HepG2 (cell line): ENCODE results near the gene ARL16. TPM values are rescaled to one million over a fixed set of nuclear protein-coding genes. Genes with fewer than 3 reads are reported as not detected.

Experiments
- ATAC-seq: fragments of 200-7000 bp; cut with Tn5 transposase; 3 replicates; pipeline ENCODE4 v1.9.1; 2020; ENCODE audit warnings: mild to moderate bottlenecking, moderate library complexity
- BruUV-seq: library from RNA; stranded (reverse); fragments of 400-500 nt; replicated peaks from 2 replicates; lab custom pipeline; 2021; lab: Mats Ljungman, UMichigan
- CTCF ChIA-PET: fragments of 300-600 bp; formaldehyde crosslinking; extraction: SDS; loops from one replicate; lab custom pipeline; 2021; ENCODE audit warnings: low total read pairs, inconsistent platforms, low intra/inter-chr PET ratio; lab: Yijun Ruan, JAX
- POLR2A ChIA-PET: fragments of 350-600 bp; sonication (Branson Sonifier 250); formaldehyde crosslinking; loops from one replicate; lab custom pipeline; 2020; ENCODE audit warnings: antibody characterized with exemption, inconsistent platforms; lab: Yijun Ruan, JAX
- DNase-seq: peaks from one replicate; pipeline ENCODE4 v3.0.0-alpha.2; 2015; ENCODE audit warnings: low spot score
- FAIRE-seq: peaks from 3 replicates; lab custom pipeline; 2011; peaks lifted over from hg19 to GRCh38; lab: Jason Lieb, UNC
- H2AFZ ChIP-seq: one replicate; pipeline ENCODE4 v1.6.1; 2011; ENCODE audit warnings: low read length, inconsistent platforms
- H3K27ac ChIP-seq: fragments of 300-600 bp; 3 replicates; pipeline ENCODE4 v1.8.0; 2011; ENCODE audit warnings: mixed run types, mild to moderate bottlenecking, mixed read lengths, low read length, inconsistent platforms; ENCODE audit not compliant: insufficient read depth; ENCODE audit errors: extremely low read length
- H3K27me3 ChIP-seq, 2 experiments: fragments of 200-600 bp in 1 of 2; 2 replicates in 1 of 2; 3 replicates in 1 of 2; pipeline versions ENCODE4 v1.6.0 to v1.8.0; 2011; ENCODE audit warnings: low read length in 2 of 2, mild to moderate bottlenecking in 2 of 2, moderate library complexity in 2 of 2, inconsistent platforms in 1 of 2; ENCODE audit not compliant: insufficient read depth in 2 of 2, control insufficient read depth in 1 of 2
- H3K36me3 ChIP-seq, 2 experiments: fragments of 200-600 bp in 1 of 2; replicated peaks in 1 of 2; 2 replicates in 1 of 2; 3 replicates in 1 of 2; pipeline versions ENCODE4 v1.5.1 to v1.8.0; 2011; ENCODE audit warnings: low read length in 2 of 2, inconsistent platforms in 1 of 2; ENCODE audit not compliant: insufficient read depth in 2 of 2, control insufficient read depth in 1 of 2
- H3K4me1 ChIP-seq: 2 replicates; pipeline ENCODE4 v1.5.1; 2012; ENCODE audit warnings: low read length, inconsistent platforms; ENCODE audit not compliant: insufficient read depth
- H3K4me2 ChIP-seq: 2 replicates; pipeline ENCODE4 v1.6.0; 2011; ENCODE audit warnings: low read depth, low read length, inconsistent platforms
- H3K4me3 ChIP-seq, 3 experiments: fragments of 200-600 bp in 1 of 3; sonication (generic), shearing (Covaris generic) in 1 of 3; replicated peaks in 1 of 3; 2 replicates each; pipeline ENCODE4 v1.5.1; 2011 to 2016; ENCODE audit warnings: low read length in 3 of 3, inconsistent platforms in 2 of 3, low read depth in 2 of 3, mild to moderate bottlenecking in 2 of 3, control low read depth in 1 of 3, mixed read lengths in 1 of 3; ENCODE audit not compliant: insufficient read depth in 1 of 3
- H3K79me2 ChIP-seq: one replicate; pipeline ENCODE4 v1.6.1; 2011; ENCODE audit warnings: low read length, inconsistent platforms; ENCODE audit not compliant: insufficient read depth
- H3K9ac ChIP-seq: 2 replicates; pipeline ENCODE4 v1.6.0; 2011; ENCODE audit warnings: mild to moderate bottlenecking, low read depth, low read length, inconsistent platforms; ENCODE audit not compliant: insufficient read depth
- H3K9me3 ChIP-seq: 2 replicates; pipeline ENCODE4 v1.5.1; 2012; ENCODE audit warnings: mild to moderate bottlenecking, low read length
- H4K20me1 ChIP-seq: 2 replicates; pipeline ENCODE4 v1.6.0; 2011; ENCODE audit warnings: inconsistent platforms, mild to moderate bottlenecking, low read length, moderate library complexity; ENCODE audit not compliant: insufficient read depth
- EHMT2 ChIP-seq: fragments of 200-600 bp; sonication (generic); IDR thresholded peaks from 2 replicates; pipeline ENCODE4 v1.7.0; 2017; ENCODE audit warnings: antibody characterized with exemption, low read depth, low read length, borderline replicate concordance
- IRF2 ChIP-seq: IDR thresholded peaks from 2 replicates; pipeline ENCODE4 v1.6.1; 2018; ENCODE audit warnings: missing genetic modification reagents, missing compliant biosample characterization
- NFKBIZ ChIP-seq: IDR thresholded peaks from 2 replicates; pipeline ENCODE4 v1.6.1; 2018; ENCODE audit warnings: missing genetic modification reagents, missing compliant biosample characterization
- ONECUT2 ChIP-seq: sonication (generic); formaldehyde crosslinking; IDR thresholded peaks from 2 replicates; pipeline ENCODE4 v1.4.0; 2020; ENCODE audit warnings: missing genetic modification reagents
- RBAK ChIP-seq: sonication (generic); formaldehyde crosslinking; IDR thresholded peaks from 2 replicates; pipeline ENCODE4 v1.5.1; 2020; ENCODE audit warnings: mild to moderate bottlenecking, missing genetic modification reagents
- RBM22 ChIP-seq: fragments of 200-400 bp; formaldehyde crosslinking; optimal IDR thresholded peaks from 2 replicates; pipeline ENCODE3; 2017; ENCODE audit warnings: mild to moderate bottlenecking, low read length, moderate library complexity
- SAP130 ChIP-seq: IDR thresholded peaks from 2 replicates; pipeline ENCODE4 v1.6.1; 2016; ENCODE audit warnings: low read depth
- USF2 ChIP-seq, 2 experiments: sonication (generic) in 1 of 2; formaldehyde crosslinking in 1 of 2; IDR thresholded peaks; 2 replicates each; pipeline versions ENCODE4 v1.5.1 to v1.6.1; 2011 to 2020; ENCODE audit warnings: borderline replicate concordance in 1 of 2, low read depth in 1 of 2, low read length in 1 of 2, mild to moderate bottlenecking in 1 of 2, missing genetic modification reagents in 1 of 2, moderate library complexity in 1 of 2
- ZBTB25 ChIP-seq: IDR thresholded peaks from 2 replicates; pipeline ENCODE4 v1.6.1; 2018; ENCODE audit warnings: missing genetic modification reagents
- ZBTB46 ChIP-seq: sonication (generic); formaldehyde crosslinking; IDR thresholded peaks from 2 replicates; pipeline ENCODE4 v1.4.0; 2020; ENCODE audit warnings: mild to moderate bottlenecking, missing genetic modification reagents, borderline replicate concordance
- ZNF101 ChIP-seq: sonication (generic); formaldehyde crosslinking; IDR thresholded peaks from 2 replicates; pipeline ENCODE4 v1.4.0; 2020; ENCODE audit warnings: mild to moderate bottlenecking, low read depth, missing genetic modification reagents, borderline replicate concordance
- ZNF275 ChIP-seq: sonication (generic); formaldehyde crosslinking; IDR thresholded peaks from 2 replicates; pipeline ENCODE4 v1.8.0; 2022; ENCODE audit warnings: missing genetic modification reagents, mild to moderate bottlenecking, inconsistent platforms, borderline replicate concordance
- ZNF460 ChIP-seq: sonication (generic); formaldehyde crosslinking; IDR thresholded peaks from 2 replicates; pipeline ENCODE4 v1.5.1; 2020; ENCODE audit warnings: missing genetic modification reagents, mild to moderate bottlenecking, borderline replicate concordance
- ZNF563 ChIP-seq: sonication (generic); formaldehyde crosslinking; IDR thresholded peaks from 2 replicates; pipeline ENCODE4 v1.8.0; 2022; ENCODE audit warnings: mild to moderate bottlenecking, moderate library complexity, missing genetic modification reagents
- ZNF619 ChIP-seq: sonication (generic); formaldehyde crosslinking; IDR thresholded peaks from 2 replicates; pipeline ENCODE4 v1.4.0; 2020; ENCODE audit warnings: mild to moderate bottlenecking, missing genetic modification reagents
- ZSCAN30 ChIP-seq: sonication (generic); formaldehyde crosslinking; IDR thresholded peaks from 2 replicates; pipeline ENCODE4 v1.5.0; 2020; ENCODE audit warnings: mild to moderate bottlenecking, missing genetic modification reagents
- ZSCAN31 ChIP-seq: sonication (generic); formaldehyde crosslinking; IDR thresholded peaks from 2 replicates; pipeline ENCODE4 v1.5.0; 2020; ENCODE audit warnings: low read depth, mild to moderate bottlenecking, missing genetic modification reagents
- WGBS: methylation state at CpG from one replicate; pipeline ENCODE4 v1.1.6; 2017; ENCODE audit warnings: low lambda C conversion rate; 5-methylcytosine and 5-hydroxymethylcytosine counted together
- in situ Hi-C: cut with HindIII; loops from 2 replicates; pipeline ENCODE4 v1.10.0; 2017; ENCODE audit warnings: low pct_unique_long_range_greater_than_20kb; ENCODE audit not compliant: extremely low pct_ligation_motif_present
- intact Hi-C: fragments of 100-400 bp; cut with micrococcal nuclease; formaldehyde crosslinking; loops from one replicate; pipeline ENCODE4 v1.10.0; 2022; ENCODE audit not compliant: unreplicated experiment
- polyA plus RNA-seq, 8 experiments: library from polyadenylated mRNA; depleted of rRNA in 3 of 8; stranded (reverse) in 7 of 8; unstranded in 1 of 8; fragments of >200 nt; fragmentation: Illumina TruSeq in 4 of 8; extraction: Trizol in 4 of 8; gene quantifications; 2 replicates each; pipeline versions ENCODE4 v1.2.1 to v1.2.3, GENCODE V29; 2011 to 2016; ENCODE audit warnings: low read depth in 4 of 8, missing spikeins in 1 of 8, mixed read lengths in 1 of 8; ENCODE audit not compliant: insufficient read depth in 1 of 8
- total RNA-seq, 5 experiments: library from RNA; depleted of rRNA; stranded (reverse); fragments of >200 nt; fragmentation: Illumina TruSeq; extraction: Trizol; gene quantifications; 2 replicates each; pipeline ENCODE4 v1.2.3, GENCODE V29; 2016; ENCODE audit warnings: low read depth in 1 of 5

The ARL16 gene
- total and polyA plus RNA-seq, 2 of the 13 experiments (the other 11 are each of a cell fraction or from before 2014, with no cell fraction given), result 20.8 to 30.8 TPM

- Histone ChIP-seq H4K20me1 (peaks cover 13% of the 10 kb centered on the region; the same call in 1 of the 2 replicates), H3K79me2 (peaks cover 47% of the 10 kb centered on the region), H3K9me3 (no peaks in the 10 kb centered on the region), H3K9ac (peak overlapping the region; percentile 9; the same call in 1 of the 2 replicates), H3K36me3 (peaks cover 24 to 48% of the 10 kb centered on the region in 2 experiments), H3K4me3 (no peak overlapping the region), H3K4me1 (peaks cover 38% of the 10 kb centered on the region), H2AFZ (no peak overlapping the region), H3K4me2 (no peak overlapping the region), H3K27ac (peak overlapping the region; percentile 21), H3K27me3 (no peaks in the 10 kb centered on the region; a peak in 1 of 5 replicates)
- in situ Hi-C loops (no loop called here), intact Hi-C loops (no loop called here)
- FAIRE-seq (no peak), ATAC-seq (no peak), DNase-seq (no peak)
- BruUV-seq, result no TSS peak
- ChIA-PET POLR2A (interaction anchor here (1.0 to 4.9 kb wide), 3 partner anchors 7 to 285 kb away, joined by 3 to 143 read pairs (median 124); partner anchors contain the start of genes ARL16, HGS and SLC25A10), CTCF (no interaction called here)
- WGBS, result 96% methylated on average over 30 of the region's 30 CpGs
- no peak for TF ChIP-seq ZNF101 (CRISPR knock-in tag)
- no peak for TF ChIP-seq EHMT2
- TF ChIP-seq NFKBIZ, result no peak
- peak; percentile 92 for TF ChIP-seq RBM22
- TF ChIP-seq IRF2 (CRISPR knock-in tag), result no peak
- no peak for TF ChIP-seq ZNF460 (CRISPR knock-in tag)
- TF ChIP-seq ZSCAN30 (CRISPR knock-in tag), result no peak
- TF ChIP-seq ZNF275, result no peak
- no peak for TF ChIP-seq USF2 (IDR thresholded peaks at IDR 0.05; ENCODE audit: low read depth, low read length)
- no peak for TF ChIP-seq USF2 (CRISPR knock-in tag; IDR thresholded peaks at IDR 0.05; ENCODE audit: borderline replicate concordance)
- no peak for TF ChIP-seq ZNF563 (CRISPR knock-in tag)
- no peak for TF ChIP-seq ZBTB46 (CRISPR knock-in tag)
- 0 out of 2 replicates have a peak, but pooled peaks have one; percentile 23 for TF ChIP-seq RBAK (CRISPR knock-in tag)
- no peak for TF ChIP-seq ZNF619 (CRISPR knock-in tag)
- TF ChIP-seq ONECUT2 (CRISPR knock-in tag), result no peak
- no peak for TF ChIP-seq ZSCAN31 (CRISPR knock-in tag)
- TF ChIP-seq ZBTB25 (CRISPR knock-in tag), result no peak
- no peak for TF ChIP-seq SAP130 (CRISPR knock-in tag)
These were observed 22.1 kb upstream of the ARL16 start for GRCh38 chr17:81705518-81706231.
